Measurements from ENCODE around the gene SERTAD2.

GRCh38 chr2:64668542-64668941 lies 14.8 kb upstream of the SERTAD2 start:
- TF ChIP-seq CTCF (IDR thresholded peaks at IDR 0.05 in 8 of 11, conservative IDR thresholded peaks at IDR 0.05 in 3 of 11) (no peak), POLR2A (IDR thresholded peaks at IDR 0.05) (no peak)
